Measurements from ENCODE around the gene FAAP100.

Gene FAAP100

DNA sequence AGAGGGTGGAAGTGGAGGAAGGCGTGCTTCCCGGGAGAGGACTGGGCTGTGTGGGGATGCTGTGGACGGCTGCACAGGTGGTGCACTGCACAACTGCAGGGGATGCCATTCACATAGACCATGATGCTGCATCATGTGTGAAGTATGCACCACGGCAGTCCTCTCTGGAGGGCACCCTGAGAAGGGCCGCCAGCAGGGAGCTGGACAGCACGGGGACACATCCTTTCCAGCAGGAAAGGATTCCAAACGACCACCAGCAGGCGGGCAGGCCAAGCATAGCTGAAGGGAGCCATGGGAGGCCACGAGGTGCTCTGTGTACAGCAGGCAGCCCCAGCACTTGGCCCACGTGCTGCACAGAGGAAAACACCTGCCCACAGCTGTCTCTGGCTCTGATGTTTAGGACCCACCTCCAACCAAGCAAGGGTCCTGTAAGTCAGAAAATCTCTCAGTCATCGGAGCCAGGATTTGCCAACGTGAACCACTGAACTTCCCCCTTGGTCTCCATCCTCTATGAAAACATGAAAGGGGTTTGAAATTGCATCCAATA, 49.6 kb downstream of the FAAP100 start:
- H3K4me3 ChIP-seq (ENCODE audit: low read depth, low read length) = no peak overlapping the region
- TF ChIP-seq, protein P1, sequence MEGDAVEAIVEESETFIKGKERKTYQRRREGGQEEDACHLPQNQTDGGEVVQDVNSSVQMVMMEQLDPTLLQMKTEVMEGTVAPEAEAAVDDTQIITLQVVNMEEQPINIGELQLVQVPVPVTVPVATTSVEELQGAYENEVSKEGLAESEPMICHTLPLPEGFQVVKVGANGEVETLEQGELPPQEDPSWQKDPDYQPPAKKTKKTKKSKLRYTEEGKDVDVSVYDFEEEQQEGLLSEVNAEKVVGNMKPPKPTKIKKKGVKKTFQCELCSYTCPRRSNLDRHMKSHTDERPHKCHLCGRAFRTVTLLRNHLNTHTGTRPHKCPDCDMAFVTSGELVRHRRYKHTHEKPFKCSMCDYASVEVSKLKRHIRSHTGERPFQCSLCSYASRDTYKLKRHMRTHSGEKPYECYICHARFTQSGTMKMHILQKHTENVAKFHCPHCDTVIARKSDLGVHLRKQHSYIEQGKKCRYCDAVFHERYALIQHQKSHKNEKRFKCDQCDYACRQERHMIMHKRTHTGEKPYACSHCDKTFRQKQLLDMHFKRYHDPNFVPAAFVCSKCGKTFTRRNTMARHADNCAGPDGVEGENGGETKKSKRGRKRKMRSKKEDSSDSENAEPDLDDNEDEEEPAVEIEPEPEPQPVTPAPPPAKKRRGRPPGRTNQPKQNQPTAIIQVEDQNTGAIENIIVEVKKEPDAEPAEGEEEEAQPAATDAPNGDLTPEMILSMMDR (IDR thresholded peaks at IDR 0.05; ENCODE audit: control insufficient read depth, extremely low read depth, insufficient read depth) = no peak
- no peak for DNase-seq (ENCODE audit: low read depth)

DNA sequence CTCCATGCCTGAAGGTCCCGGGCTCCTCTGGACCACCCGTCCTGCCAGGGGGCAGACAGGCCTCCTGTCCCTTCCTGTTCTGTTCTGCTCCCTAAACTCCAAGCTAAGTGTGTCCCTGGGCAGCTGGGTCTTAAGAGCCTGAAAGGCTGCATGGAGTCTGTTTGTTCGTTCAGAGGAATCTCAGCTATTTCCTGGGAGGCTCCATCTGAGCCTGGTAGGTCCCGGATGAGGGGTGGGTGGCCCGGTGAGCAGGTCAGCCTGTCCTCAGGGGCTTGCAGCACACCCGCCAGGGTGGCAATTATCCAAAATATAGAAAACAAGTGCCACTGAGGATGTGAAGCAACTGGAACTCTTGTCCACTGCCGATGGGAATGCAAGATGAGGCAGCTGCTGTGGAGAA, 52.1 kb downstream of the FAAP100 start:
- no peak for DNase-seq (ENCODE audit: low read depth)
- TF ChIP-seq, protein P1 (IDR thresholded peaks at IDR 0.05; ENCODE audit: control insufficient read depth, extremely low read depth, insufficient read depth) = no peak
- no peak overlapping the region for H3K4me3 ChIP-seq (ENCODE audit: low read depth, low read length)

DNA sequence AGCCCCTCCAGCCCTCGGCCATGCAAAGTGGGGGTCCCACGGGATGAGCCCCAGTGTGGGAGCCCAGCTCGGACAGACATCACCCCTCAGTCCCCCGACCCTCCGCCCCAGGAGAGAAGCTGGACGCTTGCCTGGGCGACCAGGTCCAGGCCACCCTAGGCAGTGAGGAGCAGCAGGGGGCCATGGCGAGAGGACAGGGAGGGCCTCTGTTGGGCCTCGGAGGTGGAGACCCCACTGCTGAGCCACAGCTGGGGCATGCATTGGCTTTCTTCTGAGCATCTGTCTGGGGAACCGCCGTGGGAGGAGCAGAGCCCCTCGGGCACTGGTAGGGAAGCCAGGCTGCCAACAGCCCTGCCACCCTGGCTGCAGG, 52.6 kb downstream of the FAAP100 start:
- DNase-seq (ENCODE audit: low read depth) = no peak
- TF ChIP-seq, protein P1 (IDR thresholded peaks at IDR 0.05; ENCODE audit: control insufficient read depth, extremely low read depth, insufficient read depth) = no peak

DNA sequence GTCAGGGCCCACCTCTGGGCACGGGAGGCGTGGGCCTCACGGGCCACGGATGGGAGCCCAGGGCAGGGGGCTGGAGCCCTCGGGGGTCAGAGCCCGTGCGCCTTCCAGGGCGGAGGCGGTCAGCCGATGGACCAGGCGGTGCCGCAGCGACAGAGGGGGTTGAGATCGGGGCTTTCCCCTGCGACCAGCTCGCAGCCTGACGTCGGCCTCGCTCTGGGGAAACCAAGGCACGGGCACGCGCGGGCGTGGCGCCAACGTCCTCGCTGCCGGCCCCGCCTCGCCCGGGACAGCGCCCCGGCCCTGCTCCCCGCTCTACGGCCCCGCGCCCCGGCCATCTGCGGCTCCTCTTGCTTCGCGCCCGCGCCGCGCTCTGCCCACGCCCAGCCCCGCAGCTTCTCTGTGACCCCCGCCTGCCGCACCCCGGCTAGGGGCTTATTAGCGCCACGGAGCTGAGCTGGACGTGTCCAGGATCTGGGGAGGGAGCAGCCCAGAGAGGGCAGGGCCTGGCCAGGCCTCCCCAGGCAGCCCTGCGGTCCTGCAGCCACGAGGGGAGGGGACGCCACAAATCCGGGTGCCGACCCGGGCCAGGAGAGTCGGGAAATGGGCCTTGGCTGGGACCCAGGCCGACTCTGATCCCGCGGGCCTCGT, 53.1 kb downstream of the FAAP100 start:
- TF ChIP-seq, protein P1 (IDR thresholded peaks at IDR 0.05; ENCODE audit: control insufficient read depth, extremely low read depth, insufficient read depth) = no peak
- no peak for DNase-seq (ENCODE audit: low read depth)

More for the DNA sequence above, 52.6 kb downstream of the FAAP100 start:
- H3K4me3 ChIP-seq (ENCODE audit: low read depth, low read length) = no peak overlapping the region

DNA sequence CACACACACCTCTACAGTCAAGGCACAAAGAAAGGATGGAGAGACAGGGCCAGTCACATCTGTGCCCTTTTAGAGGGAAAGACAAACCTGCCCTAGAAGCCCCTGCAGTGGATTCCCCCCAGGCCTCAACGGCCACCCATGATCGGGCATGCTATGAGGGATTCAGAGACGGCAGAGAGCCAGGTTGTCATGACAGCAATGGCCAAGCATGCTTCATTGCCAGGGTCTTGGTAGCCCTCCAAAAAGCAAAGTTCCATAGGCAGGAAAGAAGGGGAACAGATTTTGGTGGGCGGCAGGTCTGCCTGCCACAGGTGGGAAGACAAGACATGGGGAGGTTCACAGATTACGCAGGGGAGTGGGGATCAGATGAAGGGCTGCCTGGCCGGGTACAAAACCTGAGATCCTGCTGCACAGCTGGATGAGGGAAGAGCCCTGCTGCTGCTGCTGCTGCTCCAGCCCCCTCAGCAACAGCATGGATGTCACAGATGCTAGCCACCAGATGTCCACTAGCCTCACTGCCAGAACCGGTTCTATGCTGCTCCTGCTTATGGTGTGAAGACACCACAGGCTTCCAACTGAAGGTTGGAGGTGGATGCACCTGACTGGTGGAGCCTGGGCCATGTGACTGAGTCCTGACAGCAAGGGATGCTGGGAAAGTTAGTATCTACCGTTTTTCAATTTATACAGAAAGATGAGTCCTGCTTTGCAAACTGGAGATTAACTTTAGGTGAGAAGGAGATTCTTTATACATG, 57.4 kb downstream of the FAAP100 start:
- no peak overlapping the region for H3K4me3 ChIP-seq (ENCODE audit: low read depth, low read length)
- TF ChIP-seq, protein P1 (IDR thresholded peaks at IDR 0.05; ENCODE audit: control insufficient read depth, extremely low read depth, insufficient read depth) = no peak
- DNase-seq (ENCODE audit: low read depth) = peak; percentile 70

More for the DNA sequence above, 53.1 kb downstream of the FAAP100 start:
- H3K4me3 ChIP-seq (ENCODE audit: low read depth, low read length) = no peak overlapping the region

DNA sequence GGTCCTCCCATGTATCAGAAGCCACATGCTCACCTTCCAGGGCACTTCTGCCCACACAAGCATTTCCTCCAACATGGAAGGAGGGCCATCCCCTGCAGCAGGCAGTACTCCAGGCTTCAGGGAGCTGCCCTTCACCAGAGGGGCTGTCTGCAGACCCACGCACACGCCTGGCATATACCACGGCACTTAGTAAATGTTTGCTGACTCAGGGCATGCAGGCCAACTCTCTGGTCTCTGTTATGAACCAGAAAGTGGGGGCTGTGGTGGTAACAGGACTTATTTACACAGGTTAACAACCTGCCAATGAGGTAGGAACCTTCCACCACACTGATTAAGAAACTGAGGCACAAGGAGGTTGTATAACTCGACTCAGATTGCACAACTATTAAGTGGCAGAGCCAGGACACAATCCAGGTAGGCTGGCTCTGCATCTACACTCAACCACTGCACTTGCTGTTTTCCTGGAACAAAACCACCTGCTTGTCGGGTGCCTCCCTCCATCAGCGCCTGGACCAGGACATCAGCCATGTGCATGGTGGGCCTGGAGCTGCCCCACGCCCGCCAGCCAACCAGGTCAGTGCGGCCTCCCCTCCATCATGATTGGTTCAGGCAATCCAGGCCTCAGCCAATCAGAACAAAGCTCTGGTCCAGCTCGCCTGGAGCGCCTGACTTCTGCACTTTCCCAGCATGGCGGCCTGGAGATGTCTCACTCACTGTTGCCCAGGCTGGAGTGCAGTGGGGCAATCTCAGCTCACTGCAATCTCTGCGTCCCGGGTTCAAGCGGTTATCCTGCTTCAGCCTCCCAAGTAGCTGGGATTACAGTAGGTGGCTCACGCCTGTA, 58.7 kb downstream of the FAAP100 start:
- TF ChIP-seq, protein P1 (IDR thresholded peaks at IDR 0.05; ENCODE audit: control insufficient read depth, extremely low read depth, insufficient read depth) = no peak
- no peak for DNase-seq (ENCODE audit: low read depth)
- no peak overlapping the region for H3K4me3 ChIP-seq (ENCODE audit: low read depth, low read length)

Data from LNCaP clone FGC (cell line).